ENCODE results near the gene TRPV2.
A peak's percentile ranks its signal among the peaks of the same experiment; 100 is the strongest.
"Not testable (repeated sequence)": the region's sequence is repeated elsewhere in the genome, so short reads cannot be mapped to it uniquely, and the experiment has no call there.

Gene TRPV2

DNA sequence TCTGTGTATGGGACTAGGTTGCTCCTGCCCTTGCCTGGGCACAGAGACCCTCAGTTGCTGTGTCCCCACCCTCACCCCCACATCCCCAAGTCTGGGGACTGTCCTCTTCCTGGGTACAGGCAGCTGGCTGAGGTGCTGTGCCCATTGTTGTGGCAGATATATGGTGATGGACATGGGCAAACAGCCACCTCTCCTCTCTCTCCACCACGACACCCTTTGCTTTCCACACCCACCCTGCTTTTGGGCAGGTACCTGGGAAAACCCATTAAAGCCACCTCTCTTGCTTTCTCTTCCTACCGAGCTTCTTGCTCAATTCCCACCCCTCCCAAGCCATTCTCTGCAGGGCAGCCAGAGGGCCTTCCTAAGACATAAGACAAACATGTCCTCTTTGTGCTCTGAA, 21.7 kb downstream of the TRPV2 start:
- no peak for DNase-seq

DNA sequence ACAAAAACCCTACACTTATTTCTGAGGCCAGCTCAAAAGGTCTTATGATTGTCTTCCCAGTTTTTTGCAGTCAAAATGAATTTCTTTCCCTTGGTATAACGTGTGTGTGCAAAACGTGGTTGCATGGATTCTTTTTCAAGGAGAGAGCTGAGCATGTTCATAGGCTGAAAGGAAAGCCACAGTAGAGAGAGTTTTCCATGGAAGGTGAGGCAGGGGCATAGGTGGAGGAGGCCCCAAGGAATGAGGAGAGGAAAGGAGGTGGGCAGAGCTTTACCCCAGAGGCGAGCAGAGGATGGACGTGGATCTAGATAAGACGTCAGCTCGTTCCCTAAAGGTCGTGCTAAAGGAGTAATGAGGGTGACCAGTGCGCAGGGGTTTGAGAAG, 22.8 kb downstream of the TRPV2 start:
- no peak for DNase-seq

DNA sequence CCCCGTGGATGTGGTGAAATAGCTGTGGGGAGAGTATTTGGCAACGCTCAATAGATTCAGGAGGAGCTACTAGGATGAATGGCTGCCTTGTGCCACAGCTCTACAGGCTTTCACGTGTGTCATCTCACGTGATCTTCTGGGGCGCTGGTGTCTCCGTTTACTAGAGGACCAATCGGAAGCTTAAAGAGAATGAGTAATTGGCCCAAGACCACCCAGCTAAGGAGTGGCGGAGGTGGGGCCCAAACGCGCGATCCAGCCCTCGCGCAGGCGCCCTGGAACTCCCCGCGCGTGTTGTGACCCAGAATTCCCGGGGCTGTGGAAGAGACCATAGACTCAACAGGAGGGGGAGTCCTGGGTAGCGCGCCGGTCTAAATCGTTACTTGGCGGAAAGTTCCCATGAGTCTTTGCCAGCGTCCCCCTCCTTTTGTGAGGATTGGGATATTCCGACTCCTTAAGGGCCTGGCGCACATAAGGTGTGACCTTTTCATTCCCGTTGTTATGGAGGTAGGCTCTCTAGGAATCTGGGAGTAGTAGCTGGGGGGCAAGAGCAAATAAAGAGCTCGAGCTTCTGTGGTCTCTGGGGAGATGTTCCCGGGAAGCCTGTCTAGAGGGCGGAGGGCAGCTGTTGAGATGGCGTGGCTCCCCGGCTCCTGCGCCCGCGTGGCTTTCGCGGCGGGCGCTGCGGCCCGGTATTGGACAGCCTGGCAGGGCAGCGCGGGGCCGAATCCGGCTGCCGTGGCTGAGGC, 23.4 kb downstream of the TRPV2 start:
- peak; percentile 96 to 97 for DNase-seq

DNA sequence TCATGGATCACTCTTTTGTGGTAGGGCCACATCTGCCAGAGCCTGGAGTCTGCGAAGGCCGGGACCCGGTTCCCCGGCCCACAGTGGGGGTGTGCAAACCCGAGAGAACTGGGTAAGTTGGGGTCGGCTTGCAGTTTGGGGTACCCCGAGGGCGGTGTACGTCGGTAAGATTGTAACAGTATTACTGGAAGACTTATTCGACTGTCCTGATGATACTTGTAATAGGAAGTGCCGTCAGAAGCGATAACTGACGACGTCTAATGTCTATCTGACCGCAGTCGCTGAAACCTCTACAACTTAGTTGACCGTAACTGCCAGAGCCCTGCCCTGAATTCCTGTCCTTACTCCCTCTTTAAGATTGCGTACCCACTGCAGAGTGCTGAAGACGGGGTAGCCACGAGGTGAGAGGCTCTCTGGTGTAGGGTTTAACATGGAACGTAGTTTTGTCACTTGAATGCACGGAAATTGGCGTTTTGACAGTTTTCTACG, 24.0 kb downstream of the TRPV2 start:
- DNase-seq: no peak

DNA sequence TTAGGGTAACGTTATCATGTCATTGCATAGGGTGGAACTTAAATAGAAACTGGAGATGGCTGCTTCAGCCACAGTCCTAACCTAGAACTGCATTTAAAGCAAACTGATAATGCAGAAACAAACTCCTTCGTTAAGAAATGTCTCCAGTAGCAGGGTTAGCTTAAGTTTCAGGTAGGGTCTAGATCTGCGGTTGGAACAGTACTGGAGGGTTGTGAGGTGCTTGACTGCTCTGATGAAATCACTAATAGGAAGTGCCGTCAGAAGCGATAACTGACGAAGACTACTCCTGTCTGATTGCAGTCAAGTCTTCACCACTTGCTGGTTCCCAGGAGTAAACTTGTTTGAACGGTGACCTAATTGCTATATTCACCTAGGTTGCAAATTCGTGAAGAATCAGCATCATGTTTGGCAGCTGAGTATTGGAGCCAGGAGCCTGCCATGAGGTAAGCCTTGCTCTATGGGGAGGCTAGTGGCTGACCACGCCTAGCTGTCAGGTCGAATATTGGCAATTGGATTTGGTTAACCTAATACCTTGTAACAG, 24.5 kb downstream of the TRPV2 start:
- DNase-seq: no peak

DNA sequence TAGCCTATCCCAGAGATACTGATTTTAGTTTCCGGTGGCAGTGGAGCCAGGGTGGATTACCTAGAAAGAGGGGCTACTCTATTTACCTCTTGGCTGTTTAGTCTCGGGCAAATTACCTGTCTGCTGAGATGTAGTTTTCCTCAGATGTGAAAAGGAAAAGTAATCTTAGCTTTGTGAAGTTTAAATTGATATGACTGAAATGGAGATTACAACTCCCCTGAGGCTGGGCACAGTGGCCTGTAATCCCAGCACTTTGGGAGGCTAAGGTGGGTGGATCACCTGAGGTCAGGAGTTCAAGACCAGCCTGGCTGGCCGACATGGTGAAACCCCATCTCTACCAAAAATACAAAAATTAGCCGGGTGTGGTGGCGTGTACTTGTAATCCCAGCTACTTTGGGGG, 25.0 kb downstream of the TRPV2 start:
- not testable (repeated sequence) for DNase-seq

DNA sequence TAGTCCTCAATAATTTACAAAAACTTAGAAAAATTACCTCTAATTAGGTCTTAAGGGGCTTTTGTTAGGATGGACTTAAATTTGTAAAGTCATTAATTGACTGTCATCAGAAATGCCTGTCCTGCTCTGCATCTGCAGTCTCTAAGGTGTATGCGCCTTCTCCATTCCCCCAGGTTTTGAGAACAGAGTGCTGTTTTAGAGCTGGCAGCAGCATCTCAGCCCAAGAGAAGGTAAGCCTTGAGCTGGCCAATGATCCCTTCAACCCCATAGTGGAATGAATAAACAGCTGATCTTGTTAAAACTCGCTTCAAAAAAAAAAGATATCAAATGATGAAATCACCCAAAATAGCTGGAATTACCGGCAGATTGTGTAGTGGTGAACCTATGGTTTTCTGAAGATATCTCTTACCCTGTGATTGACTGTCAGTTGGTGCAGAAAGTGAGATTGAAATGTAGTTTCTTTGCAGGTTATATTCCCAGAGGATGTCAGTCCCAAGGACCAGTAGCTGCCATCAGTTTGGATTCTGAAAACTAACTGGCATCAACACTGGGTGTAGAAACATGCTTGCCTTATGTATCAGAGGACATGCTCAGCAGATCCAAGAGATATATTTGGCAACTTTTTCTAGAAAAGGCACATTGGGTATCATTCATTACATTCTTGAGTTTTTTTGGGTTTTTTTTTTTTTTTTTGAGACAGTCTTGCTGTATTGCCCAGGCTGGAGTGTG, 25.7 kb downstream of the TRPV2 start:
- DNase-seq: no peak

DNA sequence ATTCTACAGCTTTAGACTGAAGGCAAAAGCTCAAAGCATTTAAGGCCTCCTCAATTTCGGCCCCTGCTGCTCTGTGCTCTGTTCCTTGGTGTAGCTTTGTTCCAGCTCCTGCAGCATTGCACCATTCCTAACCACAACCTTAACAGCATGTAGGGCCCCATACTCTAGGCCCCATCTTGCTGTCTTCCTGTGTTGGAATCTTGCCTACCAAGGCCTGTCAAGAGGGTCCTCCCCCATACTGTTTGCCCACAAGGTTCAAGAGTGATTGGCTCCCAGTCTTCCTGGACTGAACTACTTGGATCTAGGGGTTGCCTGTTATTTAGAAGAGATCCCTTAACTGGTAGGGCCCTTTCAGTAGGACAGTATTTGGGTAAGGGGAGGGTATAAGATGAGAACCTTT, 26.8 kb downstream of the TRPV2 start:
- DNase-seq: no peak

DNA sequence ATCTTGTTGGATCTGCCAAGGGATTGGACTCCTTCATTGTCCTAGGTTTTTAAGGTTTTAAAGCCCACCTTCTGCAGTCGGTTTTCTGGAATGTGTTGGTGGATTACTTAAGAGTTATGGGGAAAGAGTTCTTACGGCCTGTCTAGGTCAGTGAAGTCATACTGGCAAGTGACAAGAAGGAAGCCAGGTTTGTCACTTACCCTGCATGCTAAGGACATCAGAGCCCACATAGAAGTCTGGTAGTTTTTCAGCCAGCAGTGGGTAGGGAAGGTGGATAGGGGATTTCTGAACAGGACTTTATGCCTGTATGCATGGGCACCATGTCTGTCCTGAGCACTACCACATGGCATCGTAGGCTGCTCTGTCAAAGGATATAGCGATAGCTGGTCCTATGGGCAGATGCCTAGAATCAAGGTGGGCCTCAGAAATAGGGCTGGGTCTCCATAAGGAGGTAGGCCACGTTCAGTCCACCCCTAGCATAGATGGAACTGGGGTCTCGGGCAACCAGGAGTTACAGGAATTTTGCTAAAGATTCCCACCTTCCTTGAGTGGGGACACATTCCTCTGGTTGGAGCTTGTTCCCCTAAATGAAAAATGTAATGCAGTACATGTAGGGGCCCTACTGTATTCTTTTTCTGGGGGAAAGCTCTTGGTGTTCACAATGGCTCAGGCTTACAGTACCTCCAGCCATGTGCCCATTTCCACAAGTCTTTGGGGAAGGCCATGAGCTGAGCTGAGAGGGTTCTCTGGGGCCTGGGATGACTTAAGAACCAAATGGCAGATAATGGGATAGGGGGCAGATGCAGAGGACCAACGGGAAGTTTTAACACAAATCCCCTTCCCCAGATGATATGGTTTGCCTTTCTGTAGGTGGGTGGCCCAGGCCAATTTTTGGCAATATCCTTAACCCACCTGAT, 27.5 kb downstream of the TRPV2 start:
- no peak for DNase-seq

DNA sequence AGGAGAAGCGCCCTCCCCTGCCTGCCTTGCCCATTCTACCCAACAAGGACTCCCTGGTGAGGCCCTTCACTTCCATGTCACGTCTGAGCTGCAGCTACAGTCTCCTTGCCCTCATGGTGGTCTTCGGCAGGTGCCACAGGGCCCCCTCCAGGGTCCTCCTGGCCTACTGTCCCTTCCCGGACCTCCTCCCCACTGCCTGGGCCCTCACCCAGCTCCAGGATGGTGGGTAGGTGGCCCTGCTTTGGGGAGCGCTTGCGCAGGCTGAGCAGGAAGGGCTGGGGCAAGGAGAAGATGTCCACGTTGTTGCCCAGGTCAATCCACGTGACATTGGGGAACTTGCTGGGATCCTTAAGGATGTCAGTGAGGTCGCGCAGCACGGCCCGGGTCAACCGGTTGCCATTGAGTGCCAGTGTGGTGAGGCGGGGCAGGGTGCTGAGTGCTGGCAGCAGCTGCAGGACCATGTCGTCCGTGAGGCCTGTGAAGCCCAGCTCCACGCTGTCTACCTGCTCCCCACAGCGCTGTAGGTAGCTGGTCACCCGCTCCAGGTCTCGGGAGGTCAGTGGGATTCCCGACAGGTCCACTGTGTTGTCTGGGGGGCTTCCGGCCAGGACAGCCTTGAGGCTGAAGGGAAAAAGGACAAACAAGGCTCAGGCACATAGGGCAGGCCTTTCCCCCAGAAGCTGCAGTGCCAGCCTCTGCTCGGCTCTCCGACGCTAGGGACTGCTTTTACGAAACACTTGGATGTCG, 28.3 kb downstream of the TRPV2 start:
- no peak for DNase-seq

DNA sequence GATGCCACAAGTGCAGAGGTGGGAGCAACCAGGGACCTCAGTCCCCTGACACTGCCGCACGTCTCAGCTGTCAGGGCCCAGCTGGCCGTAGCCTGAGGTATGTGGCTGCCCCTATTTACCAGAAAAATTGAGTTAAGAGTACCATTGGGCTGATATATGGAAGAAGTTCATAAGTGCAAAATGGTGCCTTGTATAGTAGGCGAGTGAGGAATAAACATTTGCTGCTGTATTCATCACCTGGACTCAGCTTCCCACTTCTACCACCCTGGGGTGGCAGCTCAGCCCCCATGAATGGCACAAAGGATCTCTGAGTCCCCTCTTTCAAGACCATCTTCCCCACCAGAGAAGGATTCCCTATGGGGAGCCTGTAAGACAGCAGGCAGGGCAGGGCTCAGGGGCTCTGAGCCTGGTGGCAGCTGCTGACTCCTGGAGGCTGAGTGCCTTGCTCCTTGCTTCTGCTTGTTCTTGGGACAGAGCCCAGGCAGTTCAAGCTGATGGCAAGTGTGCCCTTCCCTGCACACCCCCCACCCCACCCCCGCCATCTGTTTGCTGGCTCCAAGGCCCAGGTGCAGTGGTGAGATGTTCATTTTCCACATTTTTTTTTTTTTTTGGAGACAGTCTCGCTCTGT, 29.0 kb downstream of the TRPV2 start:
- DNase-seq: no peak

DNA sequence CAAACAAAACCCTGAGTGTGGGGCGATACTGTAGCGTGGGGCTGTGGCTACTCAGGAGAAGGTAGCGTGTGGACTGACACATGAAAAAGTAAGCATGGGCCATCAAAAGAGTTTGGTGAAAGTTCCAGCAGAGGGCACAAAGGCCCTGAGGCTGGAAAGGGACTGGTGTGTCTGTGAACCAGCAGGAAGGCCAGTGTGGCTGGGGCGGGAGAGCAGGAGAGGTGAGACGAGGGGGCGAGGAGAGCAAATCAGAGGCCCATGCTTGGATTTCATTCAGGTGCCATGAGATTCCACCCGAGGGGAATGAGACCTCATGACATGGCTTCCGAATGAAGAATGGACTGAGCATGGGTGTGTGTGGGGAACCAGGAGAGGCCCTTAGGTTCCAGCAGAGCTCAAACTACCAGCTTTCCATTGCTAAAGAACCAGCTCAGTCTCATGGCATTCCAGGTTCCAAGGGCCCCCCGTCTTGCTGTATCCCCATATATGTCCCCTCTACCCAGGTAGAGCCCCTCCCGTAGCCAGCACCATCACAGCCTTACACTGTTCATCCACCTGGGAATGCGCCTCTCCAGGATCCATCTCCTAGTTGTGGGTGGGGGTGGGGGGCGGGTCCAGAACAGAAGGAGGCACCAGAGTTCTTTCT, 31.1 kb downstream of the TRPV2 start:
- DNase-seq: no peak

DNA sequence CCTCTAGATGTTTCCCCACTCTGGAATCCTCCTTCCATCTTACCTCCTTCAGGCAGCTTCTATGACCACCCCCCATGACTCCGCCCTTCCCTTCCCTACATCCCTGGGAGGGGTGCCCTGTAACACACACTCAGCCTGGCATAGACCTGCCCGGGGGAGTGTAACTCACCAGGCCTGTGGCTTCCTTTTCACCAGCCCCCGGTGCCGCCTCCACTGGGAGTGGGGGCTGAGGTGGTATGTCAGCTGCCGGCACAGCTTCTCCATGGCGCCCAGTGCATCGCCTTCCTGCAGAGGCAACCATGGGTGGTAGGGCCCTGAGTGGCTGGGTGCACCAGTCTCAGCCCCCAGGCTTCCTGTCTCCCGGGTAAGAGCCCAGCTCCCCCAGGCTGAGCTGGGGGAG, 32.3 kb downstream of the TRPV2 start:
- no peak for DNase-seq

DNA sequence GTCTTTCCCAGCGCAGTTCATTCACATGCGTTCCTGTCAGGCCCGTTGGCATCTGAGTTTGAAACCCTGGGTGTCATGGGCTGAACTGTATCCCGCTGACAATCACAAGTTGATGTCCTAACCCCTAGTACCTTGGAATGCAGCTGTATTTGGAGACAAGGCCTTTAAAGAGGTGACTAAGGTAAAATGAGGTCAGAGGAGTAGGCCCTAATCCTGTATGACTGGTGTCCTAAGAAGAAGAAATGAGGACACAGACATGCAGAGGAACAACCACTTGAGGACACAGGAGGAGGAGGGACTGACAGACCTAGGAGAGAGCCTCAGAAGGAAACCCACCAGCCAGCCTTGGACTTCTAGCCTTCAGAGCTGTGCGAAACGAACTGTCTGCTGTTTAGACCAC, 33.1 kb downstream of the TRPV2 start:
- no peak for DNase-seq

DNA sequence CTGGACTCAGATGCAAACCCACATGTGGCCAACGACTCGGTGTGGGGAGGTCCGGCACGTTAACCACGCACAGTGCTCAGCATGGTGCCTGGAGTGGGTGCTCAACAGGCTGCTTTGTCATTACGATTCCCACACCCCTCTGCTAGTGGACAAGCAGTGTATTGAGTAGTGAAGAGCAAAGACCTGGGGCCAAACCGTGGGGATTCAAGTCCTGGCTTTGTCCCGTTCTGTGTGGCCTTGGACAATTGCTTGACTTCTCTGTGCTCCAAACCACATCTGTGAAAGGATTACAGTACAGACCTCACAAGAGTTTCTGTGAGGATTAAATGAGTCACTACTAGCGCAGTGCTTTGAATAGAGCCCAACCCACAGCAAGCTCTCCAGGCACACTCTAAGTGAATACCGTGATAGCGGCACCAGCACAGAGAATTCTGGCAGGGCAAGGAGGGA, 33.8 kb downstream of the TRPV2 start:
- DNase-seq: no peak

DNA sequence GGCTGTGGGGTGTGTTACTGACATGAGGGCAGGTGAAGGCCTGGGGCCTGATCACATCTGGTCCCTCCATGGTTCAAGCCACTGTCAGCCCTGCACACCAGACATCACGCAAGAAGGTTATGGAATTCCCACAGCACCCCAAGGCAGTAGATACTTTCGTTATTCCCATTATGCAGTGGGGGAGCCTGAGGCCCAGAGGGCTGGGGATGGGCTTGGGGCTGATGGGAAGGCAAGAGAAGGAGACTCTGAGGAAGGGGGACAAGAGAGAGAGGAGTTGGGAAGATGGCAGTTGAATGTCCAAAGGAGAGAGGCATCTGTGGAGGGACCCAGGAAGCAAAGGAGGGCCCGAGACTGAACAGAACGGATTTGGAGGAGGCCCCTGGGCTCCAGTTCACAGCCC, 34.7 kb downstream of the TRPV2 start:
- no peak for DNase-seq

DNA sequence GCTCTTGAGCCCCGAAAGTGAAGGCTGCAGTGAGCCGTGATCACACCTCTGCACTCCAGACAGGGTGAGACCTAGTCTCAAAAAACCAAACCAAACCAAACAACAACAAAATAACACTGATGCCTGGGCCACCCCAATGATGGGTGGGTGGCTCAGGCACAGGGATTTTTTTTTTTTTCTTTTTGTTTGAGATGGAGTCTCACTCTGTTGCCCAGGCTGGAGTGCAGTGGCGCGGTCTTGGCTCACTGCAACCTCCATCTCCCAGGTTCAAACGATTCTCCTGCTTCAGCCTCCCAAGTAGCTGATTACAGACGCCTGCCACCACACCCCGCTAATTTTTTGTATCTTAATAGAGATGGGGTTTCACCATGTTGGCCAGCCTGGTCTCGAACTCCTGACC, 36.9 kb downstream of the TRPV2 start:
- DNase-seq: not testable (repeated sequence)

DNA sequence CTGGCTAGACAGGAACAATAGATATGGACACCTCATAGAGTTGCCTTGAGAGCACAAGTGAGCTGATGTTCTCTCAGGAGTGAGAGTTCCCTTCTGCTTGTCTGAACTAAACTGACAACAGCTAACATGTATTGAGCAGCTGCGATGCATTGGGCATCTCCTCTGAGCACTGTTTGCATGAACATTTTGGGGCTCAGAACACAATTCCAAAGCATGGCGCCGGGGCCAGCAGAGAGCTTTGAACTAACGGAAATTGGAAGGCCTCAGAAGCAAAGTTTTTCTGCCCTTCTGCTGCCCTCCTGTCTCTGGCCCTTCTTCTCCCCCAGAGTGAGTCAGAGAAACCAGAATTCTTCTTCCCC, 38.1 kb downstream of the TRPV2 start:
- DNase-seq: no peak

DNA sequence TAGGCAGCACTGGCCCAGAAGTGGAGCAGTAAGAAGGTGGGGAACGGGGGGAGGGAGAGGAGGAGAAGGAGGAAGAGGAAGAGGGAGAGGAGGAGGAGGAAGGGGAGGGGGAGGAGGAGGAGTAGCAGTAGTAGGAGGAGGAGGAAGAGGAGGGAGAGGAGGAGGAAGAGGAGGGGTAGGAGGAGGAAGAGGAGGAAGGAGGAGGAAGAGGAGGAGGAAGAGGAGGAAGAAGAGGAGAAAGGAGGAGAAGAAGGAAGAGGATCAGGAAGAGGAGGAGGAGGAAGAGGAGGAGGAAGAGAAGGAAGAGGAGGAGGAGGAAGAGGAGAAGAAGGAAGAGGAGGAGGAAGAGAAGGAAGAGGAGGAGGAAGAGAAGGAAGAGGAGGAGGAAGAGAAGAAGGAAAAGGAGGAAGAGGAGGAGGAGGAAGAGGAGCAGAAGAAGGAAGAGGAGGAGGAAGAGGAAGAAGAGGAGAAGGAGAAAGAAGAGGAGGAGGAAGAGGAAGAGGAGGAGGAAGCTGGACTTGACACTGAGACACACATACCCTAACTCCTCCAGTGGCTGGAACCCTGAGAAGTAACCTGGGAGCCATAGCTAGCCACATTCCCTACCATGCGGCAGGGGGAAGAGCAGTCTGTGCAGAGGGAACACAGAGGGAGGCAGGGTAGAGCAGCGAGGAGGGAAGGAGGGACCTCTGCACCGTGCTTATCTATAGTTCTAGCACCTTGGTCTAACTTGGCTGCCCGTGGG, 40.8 kb downstream of the TRPV2 start:
- DNase-seq: no peak

DNA sequence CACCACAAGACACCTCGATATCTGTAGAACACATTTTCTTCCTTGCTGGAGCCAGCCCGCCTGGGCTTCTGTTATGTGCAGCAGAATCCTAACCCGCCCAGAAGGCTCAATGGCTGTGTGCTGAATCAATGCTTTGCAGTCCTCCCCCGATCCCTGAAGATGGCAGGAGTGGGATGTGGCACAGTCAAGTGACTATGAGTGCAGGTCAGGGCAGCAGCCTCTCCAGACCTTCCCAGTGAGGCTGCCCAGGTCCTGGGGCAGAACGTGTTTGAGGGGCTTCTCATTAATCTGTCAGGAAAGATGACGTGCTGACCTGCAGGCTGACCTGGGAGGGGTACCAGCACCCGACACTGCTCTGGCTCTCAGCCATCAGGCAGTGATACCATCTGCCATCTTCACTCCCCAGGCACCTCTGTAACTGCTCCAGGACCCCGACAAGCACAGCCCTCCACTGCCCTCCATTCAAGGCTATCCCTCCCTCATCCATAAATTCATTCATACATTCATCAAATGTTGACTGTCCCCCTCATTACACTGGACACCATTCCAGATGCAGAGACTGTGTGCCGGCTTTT, 41.5 kb downstream of the TRPV2 start:
- DNase-seq: no peak
